ENCODE measurements around the gene SRRM2. TPM values are rescaled to one million over a fixed set of nuclear protein-coding genes. Genes with fewer than 3 reads are reported as not detected.

Gene SRRM2
- polyA plus RNA-seq (2013, experiment 1 of 2): 516 TPM
- polyA plus RNA-seq (2013, experiment 2 of 2): 512 TPM

GRCh38 chr16:2752035-2752849 lies at the start of gene SRRM2:
TSS of gene SRRM2 (plus strand) at chr16:2752638. CDS start at chr16:2756365, 3,727 bp downstream.
- H3K9me3 ChIP-seq (replicated peaks in 1 of 2; ENCODE audit: control insufficient read depth in 2 of 2, insufficient read depth in 1 of 2, low read depth in 1 of 2, low read length in 2 of 2): no peaks in the 10 kb centered on the region
- DNase-seq (ENCODE audit: low spot score): peak; percentile 97
- peak within 1 kb of the TSS; percentile 98 for H2AK5ac ChIP-seq (ENCODE audit: low read depth, low read length)
- peak within 1 kb of the TSS; percentile 94 for H2AFZ ChIP-seq (ENCODE audit: low read length)
- H4K91ac ChIP-seq (ENCODE audit: low read depth, low read length, poor library complexity): peak within 1 kb of the TSS; percentile 94
- H3K9ac ChIP-seq (ENCODE audit: low read depth, low read length, poor library complexity): peak within 1 kb of the TSS; percentile 100
- H3K14ac ChIP-seq (ENCODE audit: low read length): peak within 1 kb of the TSS; percentile 100
- H3K23ac ChIP-seq (ENCODE audit: low read depth, low read length, poor library complexity): peak within 1 kb of the TSS; percentile 99
- H3K36me3 ChIP-seq (replicated peaks in 1 of 2; ENCODE audit: control insufficient read depth in 2 of 2, insufficient read depth in 2 of 2, low read length in 2 of 2): peaks cover 11 to 56% of the 10 kb centered on the region in 2 donors
- H2BK120ac ChIP-seq (ENCODE audit: low read depth, low read length): peak within 1 kb of the TSS; percentile 73
- peak within 1 kb of the TSS; percentile 99 for H4K8ac ChIP-seq (ENCODE audit: low read depth, low read length)
- H3K18ac ChIP-seq (ENCODE audit: low read length): peak within 1 kb of the TSS; percentile 100
- H3K4me3 ChIP-seq (ENCODE audit: low read length in 2 of 2): peak within 1 kb of the TSS; percentile 96 to 99
- H2BK12ac ChIP-seq (ENCODE audit: low read length): peak within 1 kb of the TSS; percentile 92
- H2BK5ac ChIP-seq (ENCODE audit: low read length): peak within 1 kb of the TSS; percentile 100
- H3K27me3 ChIP-seq (ENCODE audit: control insufficient read depth in 3 of 3, insufficient read depth in 3 of 3, low read depth in 1 of 3, low read length in 3 of 3): no peaks in the 10 kb centered on the region
- peaks cover 6% of the 10 kb centered on the region for H3K79me1 ChIP-seq (ENCODE audit: low read depth, low read length)
- H3K4ac ChIP-seq (ENCODE audit: low read length): peak within 1 kb of the TSS; percentile 99
- H3K4me1 ChIP-seq (ENCODE audit: control insufficient read depth in 2 of 2, insufficient read depth in 1 of 2, low read depth in 1 of 2, low read length in 2 of 2): peaks cover 13 to 17% of the 10 kb centered on the region in 2 donors
- peak within 1 kb of the TSS; percentile 95 for H2BK15ac ChIP-seq (ENCODE audit: low read length)
- peak within 1 kb of the TSS; percentile 100 for H3K27ac ChIP-seq (replicated peaks; ENCODE audit: low read length)
- WGBS, 2 donors (ENCODE audit: extremely low coverage in 2 of 2, insufficient read length in 2 of 2, insufficient replicate concordance in 1 of 2): no CpG with 5 or more reads among the region's 99 CpGs
- peak within 1 kb of the TSS; percentile 60 for H3K4me2 ChIP-seq (ENCODE audit: insufficient read depth, low read length, poor library complexity, severe bottlenecking)

- no peak for DNase-seq (ENCODE audit: low spot score)
- peaks cover 17% of the 10 kb centered on the region for H3K79me1 ChIP-seq (ENCODE audit: low read depth, low read length)
- no CpG with 5 or more reads among the region's 28 CpGs for WGBS, 2 donors (ENCODE audit: extremely low coverage in 2 of 2, insufficient read length in 2 of 2, insufficient replicate concordance in 1 of 2)
These were observed 49.3 kb upstream of the SRRM2 start for GRCh38 chr16:2702871-2703745.

GRCh38 chr16:2704166-2704982 lies 48.1 kb upstream of the SRRM2 start:
- H2BK5ac ChIP-seq (ENCODE audit: low read length): no peak overlapping the region
- H3K27me3 ChIP-seq (ENCODE audit: control insufficient read depth in 3 of 3, insufficient read depth in 3 of 3, low read depth in 1 of 3, low read length in 3 of 3): no peaks in the 10 kb centered on the region
- H4K8ac ChIP-seq (ENCODE audit: low read depth, low read length): no peak overlapping the region
- WGBS, 2 donors (ENCODE audit: extremely low coverage in 2 of 2, insufficient read length in 2 of 2, insufficient replicate concordance in 1 of 2): no CpG with 5 or more reads among the region's 33 CpGs
- no peak overlapping the region for H4K91ac ChIP-seq (ENCODE audit: low read depth, low read length, poor library complexity)
- H3K14ac ChIP-seq (ENCODE audit: low read length): peak overlapping the region; percentile 56
- H3K79me1 ChIP-seq (ENCODE audit: low read depth, low read length): peaks cover 12% of the 10 kb centered on the region
- DNase-seq (ENCODE audit: low spot score): no peak
- H2AK5ac ChIP-seq (ENCODE audit: low read depth, low read length): no peak overlapping the region
- no peak overlapping the region for H3K18ac ChIP-seq (ENCODE audit: low read length)
- no peak overlapping the region for H2BK15ac ChIP-seq (ENCODE audit: low read length)
- H3K4me3 ChIP-seq (ENCODE audit: low read length in 2 of 2): no peak overlapping the region
- no peak overlapping the region for H3K9ac ChIP-seq (ENCODE audit: low read depth, low read length, poor library complexity)
- no peak overlapping the region for H3K27ac ChIP-seq (replicated peaks; ENCODE audit: low read length)
- H3K23ac ChIP-seq (ENCODE audit: low read depth, low read length, poor library complexity): no peak overlapping the region
- H2BK12ac ChIP-seq (ENCODE audit: low read length): no peak overlapping the region
- H3K36me3 ChIP-seq (replicated peaks in 1 of 2; ENCODE audit: control insufficient read depth in 2 of 2, insufficient read depth in 2 of 2, low read length in 2 of 2): peaks cover 29 to 71% of the 10 kb centered on the region in 2 donors
- H3K4ac ChIP-seq (ENCODE audit: low read length): no peak overlapping the region
- no peaks in the 10 kb centered on the region for H3K9me3 ChIP-seq (replicated peaks in 1 of 2; ENCODE audit: control insufficient read depth in 2 of 2, insufficient read depth in 1 of 2, low read depth in 1 of 2, low read length in 2 of 2)
- H3K4me1 ChIP-seq (ENCODE audit: control insufficient read depth in 2 of 2, insufficient read depth in 1 of 2, low read depth in 1 of 2, low read length in 2 of 2): no peaks in the 10 kb centered on the region
- H2BK120ac ChIP-seq (ENCODE audit: low read depth, low read length): no peak overlapping the region
- H2AFZ ChIP-seq (ENCODE audit: low read length): no peak overlapping the region
- no peak overlapping the region for H3K4me2 ChIP-seq (ENCODE audit: insufficient read depth, low read length, poor library complexity, severe bottlenecking)

More at GRCh38 chr16:2702871-2703745, 49.3 kb upstream of the SRRM2 start:
- Histone ChIP-seq H3K27me3 (ENCODE audit: control insufficient read depth in 3 of 3, insufficient read depth in 3 of 3, low read depth in 1 of 3, low read length in 3 of 3) (no peaks in the 10 kb centered on the region), H4K8ac (ENCODE audit: low read depth, low read length) (no peak overlapping the region), H3K27ac (replicated peaks; ENCODE audit: low read length) (no peak overlapping the region), H3K4me2 (ENCODE audit: insufficient read depth, low read length, poor library complexity, severe bottlenecking) (no peak overlapping the region), H3K4me3 (ENCODE audit: low read length in 2 of 2) (no peak overlapping the region), H4K91ac (ENCODE audit: low read depth, low read length, poor library complexity) (no peak overlapping the region), H3K18ac (ENCODE audit: low read length) (no peak overlapping the region), H3K14ac (ENCODE audit: low read length) (no peak overlapping the region), H3K4ac (ENCODE audit: low read length) (no peak overlapping the region), H2BK5ac (ENCODE audit: low read length) (no peak overlapping the region), H3K36me3 (replicated peaks in 1 of 2; ENCODE audit: control insufficient read depth in 2 of 2, insufficient read depth in 2 of 2, low read length in 2 of 2) (peaks cover 28 to 76% of the 10 kb centered on the region in 2 donors), H3K9ac (ENCODE audit: low read depth, low read length, poor library complexity) (no peak overlapping the region), H3K4me1 (ENCODE audit: control insufficient read depth in 2 of 2, insufficient read depth in 1 of 2, low read depth in 1 of 2, low read length in 2 of 2) (peaks cover 0 to 2% of the 10 kb centered on the region in 2 donors), H2BK120ac (ENCODE audit: low read depth, low read length) (no peak overlapping the region), H2AK5ac (ENCODE audit: low read depth, low read length) (no peak overlapping the region), H2AFZ (ENCODE audit: low read length) (no peak overlapping the region), H2BK12ac (ENCODE audit: low read length) (no peak overlapping the region), H3K9me3 (replicated peaks in 1 of 2; ENCODE audit: control insufficient read depth in 2 of 2, insufficient read depth in 1 of 2, low read depth in 1 of 2, low read length in 2 of 2) (no peaks in the 10 kb centered on the region), H2BK15ac (ENCODE audit: low read length) (no peak overlapping the region), H3K23ac (ENCODE audit: low read depth, low read length, poor library complexity) (no peak overlapping the region)
